Measurements from ENCODE around the gene COPZ2.

COPZ2 gene

GRCh38 chr17:48057626-48058025, 20.0 kb upstream of the COPZ2 start:
- Histone ChIP-seq H3K9ac (ENCODE audit: low read length in 5 of 5) (no peak overlapping the region), H3K4me1 (ENCODE audit: control insufficient read depth in 5 of 5, insufficient read depth in 5 of 5, low read length in 5 of 5) (peaks cover 18 to 53% (median 46%) of the 10 kb centered on the region in 5 donors), H3K9me3 (ENCODE audit: control insufficient read depth in 5 of 5, low read length in 5 of 5) (no peaks in the 10 kb centered on the region), H3K27me3 (ENCODE audit: control insufficient read depth in 5 of 5, insufficient read depth in 4 of 5, low read length in 5 of 5) (no peaks in the 10 kb centered on the region), H3K36me3 (ENCODE audit: control insufficient read depth in 5 of 5, insufficient read depth in 5 of 5, low read length in 5 of 5) (peaks cover 13 to 83% (median 67%) of the 10 kb centered on the region in 5 donors), H3K4me3 (ENCODE audit: low read depth in 1 of 5, low read length in 5 of 5) (no peak overlapping the region), H3K27ac (ENCODE audit: low read depth, low read length) (no peak overlapping the region)

GRCh38 chr17:48056879-48057278, 19.3 kb upstream of the COPZ2 start:
- peaks cover 11 to 75% (median 62%) of the 10 kb centered on the region in 5 donors for H3K36me3 ChIP-seq (ENCODE audit: control insufficient read depth in 5 of 5, insufficient read depth in 5 of 5, low read length in 5 of 5)
- no peak overlapping the region for H3K9ac ChIP-seq (ENCODE audit: low read length in 5 of 5)
- H3K4me3 ChIP-seq (ENCODE audit: low read depth in 1 of 5, low read length in 5 of 5) = no peak overlapping the region
- peaks cover 26 to 60% (median 54%) of the 10 kb centered on the region in 5 donors for H3K4me1 ChIP-seq (ENCODE audit: control insufficient read depth in 5 of 5, insufficient read depth in 5 of 5, low read length in 5 of 5)
- no peaks in the 10 kb centered on the region for H3K9me3 ChIP-seq (ENCODE audit: control insufficient read depth in 5 of 5, low read length in 5 of 5)
- H3K27ac ChIP-seq (ENCODE audit: low read depth, low read length) = no peak overlapping the region
- H3K27me3 ChIP-seq (ENCODE audit: control insufficient read depth in 5 of 5, insufficient read depth in 4 of 5, low read length in 5 of 5) = no peaks in the 10 kb centered on the region

GRCh38 chr17:48056246-48056745, 18.7 kb upstream of the COPZ2 start:
- no peak overlapping the region for H3K9ac ChIP-seq (ENCODE audit: low read length in 5 of 5)

GRCh38 chr17:48055531-48056245, 18.1 kb upstream of the COPZ2 start:
- H3K9me3 ChIP-seq (ENCODE audit: control insufficient read depth in 5 of 5, low read length in 5 of 5) = no peaks in the 10 kb centered on the region
- no peak overlapping the region for H3K4me3 ChIP-seq (ENCODE audit: low read depth in 1 of 5, low read length in 5 of 5)
- H3K27me3 ChIP-seq (ENCODE audit: control insufficient read depth in 5 of 5, insufficient read depth in 4 of 5, low read length in 5 of 5) = no peaks in the 10 kb centered on the region
- peaks cover 32 to 72% (median 66%) of the 10 kb centered on the region in 5 donors for H3K4me1 ChIP-seq (ENCODE audit: control insufficient read depth in 5 of 5, insufficient read depth in 5 of 5, low read length in 5 of 5)
- H3K27ac ChIP-seq (ENCODE audit: low read depth, low read length) = peak overlapping the region; percentile 50
- peaks cover 8 to 75% (median 63%) of the 10 kb centered on the region in 5 donors for H3K36me3 ChIP-seq (ENCODE audit: control insufficient read depth in 5 of 5, insufficient read depth in 5 of 5, low read length in 5 of 5)
- peak overlapping the region in 2 of 5 donors; percentile 0 to 42 for H3K9ac ChIP-seq (ENCODE audit: low read length in 5 of 5)

More at GRCh38 chr17:48056246-48056745, 18.7 kb upstream of the COPZ2 start:
- H3K36me3 ChIP-seq (ENCODE audit: control insufficient read depth in 5 of 5, insufficient read depth in 5 of 5, low read length in 5 of 5) = peaks cover 8 to 72% (median 59%) of the 10 kb centered on the region in 5 donors
- H3K4me1 ChIP-seq (ENCODE audit: control insufficient read depth in 5 of 5, insufficient read depth in 5 of 5, low read length in 5 of 5) = peaks cover 27 to 66% (median 59%) of the 10 kb centered on the region in 5 donors
- no peak overlapping the region for H3K4me3 ChIP-seq (ENCODE audit: low read depth in 1 of 5, low read length in 5 of 5)
- H3K9me3 ChIP-seq (ENCODE audit: control insufficient read depth in 5 of 5, low read length in 5 of 5) = no peaks in the 10 kb centered on the region
- peak overlapping the region; percentile 50 for H3K27ac ChIP-seq (ENCODE audit: low read depth, low read length)
- H3K27me3 ChIP-seq (ENCODE audit: control insufficient read depth in 5 of 5, insufficient read depth in 4 of 5, low read length in 5 of 5) = no peaks in the 10 kb centered on the region

GRCh38 chr17:48054238-48055185, 16.9 kb upstream of the COPZ2 start:
- Histone ChIP-seq H3K4me1 (ENCODE audit: control insufficient read depth in 5 of 5, insufficient read depth in 5 of 5, low read length in 5 of 5) (peaks cover 32 to 76% (median 67%) of the 10 kb centered on the region in 5 donors), H3K27ac (ENCODE audit: low read depth, low read length) (peak overlapping the region; percentile 93), H3K9ac (ENCODE audit: low read length in 5 of 5) (peak overlapping the region in 4 of 5 donors; percentile 31 to 50 (median 44)), H3K9me3 (ENCODE audit: control insufficient read depth in 5 of 5, low read length in 5 of 5) (no peaks in the 10 kb centered on the region), H3K27me3 (ENCODE audit: control insufficient read depth in 5 of 5, insufficient read depth in 4 of 5, low read length in 5 of 5) (no peaks in the 10 kb centered on the region), H3K4me3 (ENCODE audit: low read depth in 1 of 5, low read length in 5 of 5) (peak overlapping the region; percentile 27 to 52 (median 29)), H3K36me3 (ENCODE audit: control insufficient read depth in 5 of 5, insufficient read depth in 5 of 5, low read length in 5 of 5) (peaks cover 8 to 67% (median 53%) of the 10 kb centered on the region in 5 donors)

- peak overlapping the region; percentile 29 to 58 (median 40) for H3K4me3 ChIP-seq (ENCODE audit: low read depth in 1 of 5, low read length in 5 of 5)
- H3K27me3 ChIP-seq (ENCODE audit: control insufficient read depth in 5 of 5, insufficient read depth in 4 of 5, low read length in 5 of 5) = no peaks in the 10 kb centered on the region
- peak overlapping the region; percentile 93 for H3K27ac ChIP-seq (ENCODE audit: low read depth, low read length)
- H3K9me3 ChIP-seq (ENCODE audit: control insufficient read depth in 5 of 5, low read length in 5 of 5) = no peaks in the 10 kb centered on the region
- H3K9ac ChIP-seq (ENCODE audit: low read length in 5 of 5) = peak overlapping the region; percentile 12 to 59 (median 47)
- peaks cover 32 to 76% (median 70%) of the 10 kb centered on the region in 5 donors for H3K4me1 ChIP-seq (ENCODE audit: control insufficient read depth in 5 of 5, insufficient read depth in 5 of 5, low read length in 5 of 5)
- H3K36me3 ChIP-seq (ENCODE audit: control insufficient read depth in 5 of 5, insufficient read depth in 5 of 5, low read length in 5 of 5) = peaks cover 8 to 60% (median 46%) of the 10 kb centered on the region in 5 donors
Measured at GRCh38 chr17:48053758-48054237, 16.2 kb upstream of the COPZ2 start.

- H3K4me1 ChIP-seq (ENCODE audit: control insufficient read depth in 5 of 5, insufficient read depth in 5 of 5, low read length in 5 of 5) = peaks cover 32 to 76% (median 71%) of the 10 kb centered on the region in 5 donors
- H3K36me3 ChIP-seq (ENCODE audit: control insufficient read depth in 5 of 5, insufficient read depth in 5 of 5, low read length in 5 of 5) = peaks cover 8 to 53% (median 40%) of the 10 kb centered on the region in 5 donors
- H3K4me3 ChIP-seq (ENCODE audit: low read depth in 1 of 5, low read length in 5 of 5) = peak overlapping the region; percentile 29 to 58 (median 50)
- H3K9ac ChIP-seq (ENCODE audit: low read length in 5 of 5) = peak overlapping the region; percentile 12 to 59 (median 48)
- H3K27me3 ChIP-seq (ENCODE audit: control insufficient read depth in 5 of 5, insufficient read depth in 4 of 5, low read length in 5 of 5) = no peaks in the 10 kb centered on the region
- peak overlapping the region; percentile 93 for H3K27ac ChIP-seq (ENCODE audit: low read depth, low read length)
- no peaks in the 10 kb centered on the region for H3K9me3 ChIP-seq (ENCODE audit: control insufficient read depth in 5 of 5, low read length in 5 of 5)
Measured at GRCh38 chr17:48052956-48053757, 15.6 kb upstream of the COPZ2 start.

- H3K4me1 ChIP-seq (ENCODE audit: control insufficient read depth in 5 of 5, insufficient read depth in 5 of 5, low read length in 5 of 5) = peaks cover 36 to 86% (median 81%) of the 10 kb centered on the region in 5 donors
- H3K9ac ChIP-seq (ENCODE audit: low read length in 5 of 5) = peak overlapping the region; percentile 12 to 62 (median 50)
- no peaks in the 10 kb centered on the region for H3K27me3 ChIP-seq (ENCODE audit: control insufficient read depth in 5 of 5, insufficient read depth in 4 of 5, low read length in 5 of 5)
- peak overlapping the region; percentile 29 to 58 (median 50) for H3K4me3 ChIP-seq (ENCODE audit: low read depth in 1 of 5, low read length in 5 of 5)
- peaks cover 0 to 41% (median 27%) of the 10 kb centered on the region in 5 donors for H3K36me3 ChIP-seq (ENCODE audit: control insufficient read depth in 5 of 5, insufficient read depth in 5 of 5, low read length in 5 of 5)
- no peaks in the 10 kb centered on the region for H3K9me3 ChIP-seq (ENCODE audit: control insufficient read depth in 5 of 5, low read length in 5 of 5)
- H3K27ac ChIP-seq (ENCODE audit: low read depth, low read length) = peak overlapping the region; percentile 93
Measured at GRCh38 chr17:48051706-48052486, 14.3 kb upstream of the COPZ2 start.

All from subcutaneous abdominal adipose tissue (tissue), 5 donors.